Ectodermal cell (in vitro differentiated cells): ENCODE results near the gene PCSK5.

Experiments
- H3K27ac ChIP-seq: 2 replicates; pipeline ENCODE4 v1.7.0; 2013; ENCODE audit warnings: mild to moderate bottlenecking, low read depth, low read length; ENCODE audit not compliant: insufficient read depth, poor library complexity, severe bottlenecking
- H3K27me3 ChIP-seq: 2 replicates; pipeline ENCODE4 v1.7.0; 2013; ENCODE audit warnings: mild to moderate bottlenecking, low read length; ENCODE audit not compliant: insufficient read depth, control insufficient read depth, poor library complexity, severe bottlenecking
- H3K36me3 ChIP-seq: one replicate; pipeline ENCODE4 v1.7.0; 2013; ENCODE audit warnings: low read length; ENCODE audit not compliant: control insufficient read depth, insufficient read depth
- H3K4me1 ChIP-seq: one replicate; pipeline ENCODE4 v1.7.0; 2013; ENCODE audit warnings: low read length; ENCODE audit not compliant: control insufficient read depth, insufficient read depth
- H3K4me3 ChIP-seq: 2 replicates; pipeline ENCODE4 v1.7.0; 2013; ENCODE audit warnings: low read depth, low read length, control low read depth; ENCODE audit not compliant: insufficient read depth
- H3K9me3 ChIP-seq: 2 replicates; pipeline ENCODE4 v1.7.0; 2013; ENCODE audit warnings: mild to moderate bottlenecking, low read length, moderate library complexity; ENCODE audit not compliant: control insufficient read depth
- WGBS, 2 experiments: methylation state at CpG; one replicate each; pipeline ENCODE4 v1.1.7; 2013; ENCODE audit warnings: missing lambda C conversion rate in 2 of 2; 5-methylcytosine and 5-hydroxymethylcytosine counted together

The PCSK5 gene

DNA sequence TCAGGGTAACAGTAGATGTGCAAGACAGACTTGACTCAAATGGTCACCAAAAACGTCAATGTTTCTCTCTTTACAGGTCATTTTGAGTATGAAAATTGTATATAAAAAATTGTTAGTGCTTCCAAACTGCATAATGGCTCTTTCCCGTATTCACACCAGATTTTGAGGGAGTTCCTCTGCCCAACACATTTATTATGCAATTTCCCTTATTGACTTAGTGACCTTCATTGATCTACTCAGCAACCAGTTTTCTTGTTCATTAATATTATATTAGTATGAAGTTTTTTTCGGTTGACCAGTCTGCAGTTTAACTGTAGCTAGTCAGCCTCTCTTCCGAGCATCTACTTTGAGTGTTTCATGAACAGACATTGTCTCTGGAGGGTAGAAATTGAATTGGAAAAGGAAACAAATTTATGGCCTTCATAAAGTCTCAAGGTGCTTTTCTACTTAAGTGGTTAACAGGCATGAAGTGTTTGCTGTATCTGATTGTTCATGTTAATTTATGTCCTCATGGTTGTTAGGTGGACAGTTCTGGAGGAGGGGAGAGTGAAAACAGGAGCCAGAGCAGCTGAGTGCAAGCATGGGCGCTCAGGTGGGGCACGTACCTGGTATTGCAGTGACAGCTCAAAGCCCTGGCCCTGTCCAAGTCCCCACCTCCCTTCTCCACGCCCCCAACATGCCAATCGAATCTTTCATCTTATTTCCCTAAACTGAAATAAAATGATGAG is 263.6 kb downstream of the PCSK5 start:
- no peaks in the 10 kb centered on the region for H3K36me3 ChIP-seq
- no peaks in the 10 kb centered on the region for H3K9me3 ChIP-seq
- no peak overlapping the region for H3K27ac ChIP-seq
- H3K4me1 ChIP-seq = no peaks in the 10 kb centered on the region
- WGBS, 2 experiments = 92 to 95% methylated on average over 7 to 8 of the region's 8 CpGs
- H3K4me3 ChIP-seq = no peak overlapping the region
- H3K27me3 ChIP-seq = no peaks in the 10 kb centered on the region

GRCh38 chr9:76155361-76155760 is 264.9 kb downstream of the PCSK5 start:
- no peaks in the 10 kb centered on the region for H3K36me3 ChIP-seq
- H3K27me3 ChIP-seq = no peaks in the 10 kb centered on the region
- H3K4me1 ChIP-seq = no peaks in the 10 kb centered on the region
- H3K4me3 ChIP-seq = no peak overlapping the region
- H3K9me3 ChIP-seq = no peaks in the 10 kb centered on the region
- H3K27ac ChIP-seq = no peak overlapping the region
- WGBS, 2 experiments = no CpG with 5 or more reads among the region's 1 CpG

DNA sequence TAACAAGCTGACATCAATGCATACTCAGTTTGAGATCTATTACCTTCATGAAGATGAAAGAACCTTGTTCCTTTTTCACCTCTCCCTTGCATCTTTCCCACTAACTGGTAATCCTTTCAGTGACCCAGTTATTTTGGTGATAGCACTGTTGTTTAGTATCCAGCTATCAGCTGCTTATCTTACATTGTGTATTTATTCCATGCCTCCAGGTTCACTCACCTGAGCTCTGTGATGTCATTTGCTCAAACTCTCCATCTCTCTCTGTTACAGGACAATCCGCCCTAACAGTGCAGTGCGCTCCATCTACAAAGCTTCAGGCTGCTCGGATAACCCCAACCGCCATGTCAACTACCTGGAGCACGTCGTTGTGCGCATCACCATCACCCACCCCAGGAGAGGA is 268.2 kb downstream of the PCSK5 start:
- WGBS, 2 experiments = 92 to 95% methylated on average over 7 of the region's 7 CpGs

GRCh38 chr9:76159293-76159926 is 268.9 kb downstream of the PCSK5 start:
- H3K4me1 ChIP-seq = no peaks in the 10 kb centered on the region
- H3K9me3 ChIP-seq = no peaks in the 10 kb centered on the region
- no peak overlapping the region for H3K4me3 ChIP-seq
- no peaks in the 10 kb centered on the region for H3K27me3 ChIP-seq
- H3K27ac ChIP-seq = no peak overlapping the region
- H3K36me3 ChIP-seq = no peaks in the 10 kb centered on the region
- 92 to 93% methylated on average over 11 of the region's 11 CpGs for WGBS, 2 experiments

More for the DNA sequence above, 268.2 kb downstream of the PCSK5 start:
- no peaks in the 10 kb centered on the region for H3K27me3 ChIP-seq
- H3K36me3 ChIP-seq = no peaks in the 10 kb centered on the region
- no peak overlapping the region for H3K4me3 ChIP-seq
- no peaks in the 10 kb centered on the region for H3K9me3 ChIP-seq
- H3K4me1 ChIP-seq = no peaks in the 10 kb centered on the region
- no peak overlapping the region for H3K27ac ChIP-seq

- no peaks in the 10 kb centered on the region for H3K36me3 ChIP-seq
- H3K27me3 ChIP-seq = no peaks in the 10 kb centered on the region
- H3K4me1 ChIP-seq = no peaks in the 10 kb centered on the region
- 67 to 70% methylated on average over 4 to 5 of the region's 5 CpGs for WGBS, 2 experiments
- H3K4me3 ChIP-seq = no peak overlapping the region
- no peaks in the 10 kb centered on the region for H3K9me3 ChIP-seq
- H3K27ac ChIP-seq = no peak overlapping the region
These were observed 270.6 kb downstream of the PCSK5 start for GRCh38 chr9:76161106-76161505.

- H3K27ac ChIP-seq = no peak overlapping the region
These were observed 271.1 kb downstream of the PCSK5 start for GRCh38 chr9:76161541-76161940.

DNA sequence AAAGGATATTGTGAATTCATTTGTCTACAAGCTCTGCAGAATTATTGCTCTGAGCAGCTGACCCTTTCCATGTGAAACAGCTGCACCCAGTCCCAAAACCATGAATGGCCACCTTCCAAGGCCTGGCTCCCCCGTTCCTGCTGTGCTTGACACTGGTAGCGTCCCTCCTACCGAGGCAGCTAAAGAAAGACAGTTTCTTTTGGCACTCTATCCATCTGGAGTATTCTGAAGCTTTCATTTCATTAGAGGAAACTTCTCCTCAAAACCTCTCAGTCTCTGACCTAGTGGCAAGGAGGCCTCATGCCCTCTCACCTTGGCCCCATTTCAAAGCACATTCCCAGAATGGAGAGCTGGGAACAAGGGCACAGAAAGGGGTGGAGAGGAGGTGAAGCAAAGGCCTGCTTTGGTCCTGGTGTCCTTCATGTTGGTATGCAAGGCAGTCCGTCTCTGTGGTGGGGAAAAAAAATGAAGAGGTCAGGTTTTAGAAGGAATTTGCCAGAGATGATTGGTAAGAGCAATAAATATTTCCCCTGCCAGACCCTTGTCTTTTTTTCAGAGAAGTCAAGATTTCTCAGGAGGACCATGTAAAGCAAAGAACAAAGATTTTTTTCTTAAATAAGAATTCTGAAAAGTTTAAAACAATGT is 271.7 kb downstream of the PCSK5 start:
- H3K27me3 ChIP-seq = no peaks in the 10 kb centered on the region
- H3K4me3 ChIP-seq = no peak overlapping the region
- H3K9me3 ChIP-seq = no peaks in the 10 kb centered on the region
- WGBS, 2 experiments = 87 to 91% methylated on average over 4 of the region's 4 CpGs
- H3K36me3 ChIP-seq = no peaks in the 10 kb centered on the region
- no peaks in the 10 kb centered on the region for H3K4me1 ChIP-seq
- H3K27ac ChIP-seq = no peak overlapping the region

More at GRCh38 chr9:76161541-76161940, 271.1 kb downstream of the PCSK5 start:
- no peaks in the 10 kb centered on the region for H3K4me1 ChIP-seq
- 92 to 95% methylated on average over 13 of the region's 13 CpGs for WGBS, 2 experiments
- H3K4me3 ChIP-seq = no peak overlapping the region
- no peaks in the 10 kb centered on the region for H3K27me3 ChIP-seq
- H3K9me3 ChIP-seq = no peaks in the 10 kb centered on the region
- H3K36me3 ChIP-seq = no peaks in the 10 kb centered on the region

GRCh38 chr9:76162751-76163500 is 272.5 kb downstream of the PCSK5 start:
- Histone ChIP-seq H3K27ac (no peak overlapping the region), H3K4me3 (no peak overlapping the region), H3K36me3 (no peaks in the 10 kb centered on the region), H3K27me3 (no peaks in the 10 kb centered on the region), H3K4me1 (no peaks in the 10 kb centered on the region), H3K9me3 (no peaks in the 10 kb centered on the region)
- WGBS, 2 experiments = 89 to 92% methylated on average over 10 to 11 of the region's 11 CpGs

GRCh38 chr9:76166526-76166925 is 276.1 kb downstream of the PCSK5 start:
- WGBS, 2 experiments = 86 to 89% methylated on average over 2 of the region's 2 CpGs
- no peak overlapping the region for H3K4me3 ChIP-seq
- no peaks in the 10 kb centered on the region for H3K27me3 ChIP-seq
- no peaks in the 10 kb centered on the region for H3K9me3 ChIP-seq
- H3K4me1 ChIP-seq = no peaks in the 10 kb centered on the region
- H3K36me3 ChIP-seq = no peaks in the 10 kb centered on the region
- H3K27ac ChIP-seq = no peak overlapping the region

GRCh38 chr9:76176171-76176570 is 285.7 kb downstream of the PCSK5 start:
- Histone ChIP-seq H3K4me1 (peaks cover 9% of the 10 kb centered on the region), H3K4me3 (no peak overlapping the region), H3K9me3 (no peaks in the 10 kb centered on the region), H3K36me3 (no peaks in the 10 kb centered on the region), H3K27me3 (no peaks in the 10 kb centered on the region), H3K27ac (no peak overlapping the region)
- WGBS, 2 experiments = no CpG with 5 or more reads among the region's 1 CpG
